Measurements from ENCODE around the gene NISCH.
"Not testable (repeated sequence)": the region's sequence is repeated elsewhere in the genome, so short reads cannot be mapped to it uniquely, and the experiment has no call there.

NISCH gene

GRCh38 chr3:52526671-52527038, 71.3 kb downstream of the NISCH start:
- peaks cover 86% of the 10 kb centered on the region for H3K36me3 ChIP-seq (ENCODE audit: control insufficient read depth, insufficient read depth, low read length)
- H3K4me3 ChIP-seq (ENCODE audit: low read depth, low read length); H3K4me1 ChIP-seq (ENCODE audit: control insufficient read depth, insufficient read depth, low read length); H3K9ac ChIP-seq (ENCODE audit: low read length); H3K27ac ChIP-seq (ENCODE audit: low read depth, low read length); H3K9me3 ChIP-seq (ENCODE audit: control insufficient read depth, insufficient read depth, low read depth, low read length); H3K27me3 ChIP-seq (ENCODE audit: control insufficient read depth, insufficient read depth, low read length): not testable (repeated sequence)

- Histone ChIP-seq H3K36me3 (ENCODE audit: control insufficient read depth, insufficient read depth, low read length) (peaks cover 89% of the 10 kb centered on the region), H3K27me3 (ENCODE audit: control insufficient read depth, insufficient read depth, low read length) (no peaks in the 10 kb centered on the region), H3K9me3 (ENCODE audit: control insufficient read depth, insufficient read depth, low read depth, low read length) (no peaks in the 10 kb centered on the region), H3K4me1 (ENCODE audit: control insufficient read depth, insufficient read depth, low read length) (peaks cover 13% of the 10 kb centered on the region), H3K9ac (ENCODE audit: low read length) (no peak overlapping the region), H3K4me3 (ENCODE audit: low read depth, low read length) (no peak overlapping the region), H3K27ac (ENCODE audit: low read depth, low read length) (no peak overlapping the region)
Observed at GRCh38 chr3:52527039-52527731, 71.8 kb downstream of the NISCH start.

GRCh38 chr3:52527732-52528585, 72.6 kb downstream of the NISCH start:
- H3K36me3 ChIP-seq (ENCODE audit: control insufficient read depth, insufficient read depth, low read length): peaks cover 83% of the 10 kb centered on the region
- no peak overlapping the region for H3K9ac ChIP-seq (ENCODE audit: low read length)
- H3K4me3 ChIP-seq (ENCODE audit: low read depth, low read length): no peak overlapping the region
- no peaks in the 10 kb centered on the region for H3K27me3 ChIP-seq (ENCODE audit: control insufficient read depth, insufficient read depth, low read length)
- H3K27ac ChIP-seq (ENCODE audit: low read depth, low read length): no peak overlapping the region
- H3K4me1 ChIP-seq (ENCODE audit: control insufficient read depth, insufficient read depth, low read length): peaks cover 19% of the 10 kb centered on the region
- H3K9me3 ChIP-seq (ENCODE audit: control insufficient read depth, insufficient read depth, low read depth, low read length): no peaks in the 10 kb centered on the region

- Histone ChIP-seq H3K27me3 (ENCODE audit: control insufficient read depth, insufficient read depth, low read length) (no peaks in the 10 kb centered on the region), H3K4me1 (ENCODE audit: control insufficient read depth, insufficient read depth, low read length) (peaks cover 19% of the 10 kb centered on the region), H3K36me3 (ENCODE audit: control insufficient read depth, insufficient read depth, low read length) (peaks cover 75% of the 10 kb centered on the region), H3K9ac (ENCODE audit: low read length) (no peak overlapping the region), H3K9me3 (ENCODE audit: control insufficient read depth, insufficient read depth, low read depth, low read length) (no peaks in the 10 kb centered on the region), H3K27ac (ENCODE audit: low read depth, low read length) (no peak overlapping the region), H3K4me3 (ENCODE audit: low read depth, low read length) (no peak overlapping the region)
Observed at GRCh38 chr3:52528586-52529375, 73.4 kb downstream of the NISCH start.

GRCh38 chr3:52529376-52530333, 74.3 kb downstream of the NISCH start:
- no peak overlapping the region for H3K27ac ChIP-seq (ENCODE audit: low read depth, low read length)
- H3K27me3 ChIP-seq (ENCODE audit: control insufficient read depth, insufficient read depth, low read length): no peaks in the 10 kb centered on the region
- H3K36me3 ChIP-seq (ENCODE audit: control insufficient read depth, insufficient read depth, low read length): peaks cover 67% of the 10 kb centered on the region
- H3K9ac ChIP-seq (ENCODE audit: low read length): no peak overlapping the region
- H3K9me3 ChIP-seq (ENCODE audit: control insufficient read depth, insufficient read depth, low read depth, low read length): no peaks in the 10 kb centered on the region
- no peak overlapping the region for H3K4me3 ChIP-seq (ENCODE audit: low read depth, low read length)
- peaks cover 24% of the 10 kb centered on the region for H3K4me1 ChIP-seq (ENCODE audit: control insufficient read depth, insufficient read depth, low read length)

GRCh38 chr3:52530918-52531826, 75.8 kb downstream of the NISCH start:
- H3K4me3 ChIP-seq (ENCODE audit: low read depth, low read length): no peak overlapping the region
- H3K9ac ChIP-seq (ENCODE audit: low read length): no peak overlapping the region
- peaks cover 52% of the 10 kb centered on the region for H3K36me3 ChIP-seq (ENCODE audit: control insufficient read depth, insufficient read depth, low read length)
- no peak overlapping the region for H3K27ac ChIP-seq (ENCODE audit: low read depth, low read length)
- no peaks in the 10 kb centered on the region for H3K9me3 ChIP-seq (ENCODE audit: control insufficient read depth, insufficient read depth, low read depth, low read length)
- peaks cover 29% of the 10 kb centered on the region for H3K4me1 ChIP-seq (ENCODE audit: control insufficient read depth, insufficient read depth, low read length)
- no peaks in the 10 kb centered on the region for H3K27me3 ChIP-seq (ENCODE audit: control insufficient read depth, insufficient read depth, low read length)

- H3K9ac ChIP-seq (ENCODE audit: low read length): peak overlapping the region; percentile 81
- H3K4me1 ChIP-seq (ENCODE audit: control insufficient read depth, insufficient read depth, low read length): peaks cover 29% of the 10 kb centered on the region
- H3K4me3 ChIP-seq (ENCODE audit: low read depth, low read length): peak overlapping the region; percentile 81
- peaks cover 44% of the 10 kb centered on the region for H3K36me3 ChIP-seq (ENCODE audit: control insufficient read depth, insufficient read depth, low read length)
- no peaks in the 10 kb centered on the region for H3K9me3 ChIP-seq (ENCODE audit: control insufficient read depth, insufficient read depth, low read depth, low read length)
- no peaks in the 10 kb centered on the region for H3K27me3 ChIP-seq (ENCODE audit: control insufficient read depth, insufficient read depth, low read length)
- no peak overlapping the region; the same call in 1 of the 2 replicates for H3K27ac ChIP-seq (ENCODE audit: low read depth, low read length)
Observed at GRCh38 chr3:52531860-52532516, 76.6 kb downstream of the NISCH start.

GRCh38 chr3:52532517-52532837, 77.1 kb downstream of the NISCH start:
- H3K27ac ChIP-seq (ENCODE audit: low read depth, low read length): peak overlapping the region; percentile 41; the same call in 1 of the 2 replicates

GRCh38 chr3:52532838-52533622, 77.6 kb downstream of the NISCH start:
- peak overlapping the region; percentile 41; the same call in 1 of the 2 replicates for H3K27ac ChIP-seq (ENCODE audit: low read depth, low read length)
- H3K27me3 ChIP-seq (ENCODE audit: control insufficient read depth, insufficient read depth, low read length): no peaks in the 10 kb centered on the region

More at GRCh38 chr3:52532517-52532837, 77.1 kb downstream of the NISCH start:
- Histone ChIP-seq H3K4me3 (ENCODE audit: low read depth, low read length) (peak overlapping the region; percentile 81), H3K27me3 (ENCODE audit: control insufficient read depth, insufficient read depth, low read length) (no peaks in the 10 kb centered on the region), H3K4me1 (ENCODE audit: control insufficient read depth, insufficient read depth, low read length) (peaks cover 32% of the 10 kb centered on the region), H3K9ac (ENCODE audit: low read length) (peak overlapping the region; percentile 81), H3K9me3 (ENCODE audit: control insufficient read depth, insufficient read depth, low read depth, low read length) (no peaks in the 10 kb centered on the region), H3K36me3 (ENCODE audit: control insufficient read depth, insufficient read depth, low read length) (peaks cover 39% of the 10 kb centered on the region)

More at GRCh38 chr3:52532838-52533622, 77.6 kb downstream of the NISCH start:
- Histone ChIP-seq H3K9ac (ENCODE audit: low read length) (peak overlapping the region; percentile 81), H3K9me3 (ENCODE audit: control insufficient read depth, insufficient read depth, low read depth, low read length) (no peaks in the 10 kb centered on the region), H3K4me1 (ENCODE audit: control insufficient read depth, insufficient read depth, low read length) (peaks cover 37% of the 10 kb centered on the region), H3K36me3 (ENCODE audit: control insufficient read depth, insufficient read depth, low read length) (peaks cover 34% of the 10 kb centered on the region), H3K4me3 (ENCODE audit: low read depth, low read length) (peak overlapping the region; percentile 81)
